Airway epithelial cell (primary cell): ENCODE data around the gene KCNT1. TPM values are rescaled to one million over a fixed set of nuclear protein-coding genes. Genes with fewer than 3 reads are reported as not detected.

Experiments used
- total RNA-seq: library from RNA; depleted of rRNA; stranded (reverse); fragments of >200 nt; gene quantifications from 2 replicates; pipeline ENCODE4 v1.2.3, GENCODE V29; 2015

Gene KCNT1
- total RNA-seq = not detected in 2 replicates

DNA sequence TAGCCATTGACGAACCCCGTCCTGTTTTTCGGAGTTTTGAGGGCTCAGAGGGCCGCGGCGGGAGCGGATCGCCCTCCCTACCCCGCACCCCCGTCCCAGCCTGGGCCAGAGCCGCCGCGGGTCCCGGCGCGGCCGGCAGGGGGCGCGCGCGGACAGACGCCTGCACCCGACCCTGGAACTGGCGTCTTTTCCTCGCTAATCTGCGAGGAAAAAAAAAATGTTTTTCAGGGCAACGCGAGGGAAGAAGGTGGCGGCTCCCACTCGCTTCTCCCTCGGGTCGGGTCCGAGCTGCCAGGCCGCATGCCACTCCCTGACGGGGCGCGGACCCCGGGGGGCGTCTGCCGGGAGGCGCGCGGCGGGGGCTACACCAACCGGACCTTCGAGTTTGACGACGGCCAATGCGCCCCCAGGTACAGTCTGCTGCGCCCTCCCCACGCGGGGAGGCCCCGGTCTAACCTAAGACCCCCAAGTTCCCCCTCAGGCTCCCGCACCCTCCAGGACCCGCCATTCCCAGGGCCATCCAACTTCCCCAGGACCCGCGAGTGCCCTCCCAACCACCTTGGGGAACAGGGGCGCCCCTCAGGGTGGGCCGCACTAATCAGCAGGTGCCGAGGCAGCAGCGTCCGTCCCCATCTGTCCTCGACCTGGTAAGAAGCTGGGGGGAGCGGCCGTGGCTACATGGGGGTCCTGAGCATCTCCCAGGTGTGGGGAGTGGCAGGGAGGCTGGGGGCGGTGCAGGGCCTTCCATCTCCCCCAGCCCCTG, at the start of gene KCNT1:
Gene KCNT1, plus strand, starts transcription at position 227 of the 763 bp plus-strand sequence. Its CDS starts 74 bp downstream, at position 301.

DNA sequence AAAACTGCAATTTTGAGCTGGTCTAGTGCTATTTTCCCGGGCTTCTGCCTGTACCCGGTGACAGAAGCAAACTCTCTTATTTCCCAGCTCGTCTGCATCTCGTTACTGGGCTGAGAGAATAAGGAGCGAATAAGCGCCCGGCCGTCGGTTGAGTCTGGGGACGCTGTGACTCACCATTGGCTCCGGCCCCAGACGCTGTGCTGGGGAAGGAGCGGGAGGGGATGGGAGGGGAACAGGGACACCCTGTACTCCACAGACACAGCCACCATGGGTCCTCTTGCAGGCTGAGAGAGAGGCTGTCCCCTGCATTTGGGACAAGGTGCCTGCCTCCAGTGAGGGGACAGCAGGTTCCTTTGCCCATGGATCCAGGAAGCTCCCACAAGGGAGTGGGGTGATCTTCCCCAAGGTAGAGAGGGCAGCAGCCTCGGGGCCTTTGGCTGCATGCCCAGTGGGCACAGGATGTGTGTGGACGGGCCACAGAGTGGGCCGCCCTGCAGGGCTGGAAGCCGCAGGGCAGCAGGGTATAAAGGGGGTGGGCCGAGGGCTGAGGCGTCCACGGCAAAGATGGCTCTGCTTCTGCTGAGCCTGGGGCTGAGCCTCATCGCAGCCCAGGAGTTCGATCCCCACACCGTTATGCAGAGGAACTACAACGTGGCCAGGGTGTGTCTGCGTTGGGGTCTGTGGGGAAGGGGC, 39.1 kb upstream of the KCNT1 start, which contains the start of gene LCN9:
Gene LCN9, plus strand, starts transcription at position 552 of the 693 bp plus-strand sequence. Its CDS starts 13 bp downstream, at position 565.

DNA sequence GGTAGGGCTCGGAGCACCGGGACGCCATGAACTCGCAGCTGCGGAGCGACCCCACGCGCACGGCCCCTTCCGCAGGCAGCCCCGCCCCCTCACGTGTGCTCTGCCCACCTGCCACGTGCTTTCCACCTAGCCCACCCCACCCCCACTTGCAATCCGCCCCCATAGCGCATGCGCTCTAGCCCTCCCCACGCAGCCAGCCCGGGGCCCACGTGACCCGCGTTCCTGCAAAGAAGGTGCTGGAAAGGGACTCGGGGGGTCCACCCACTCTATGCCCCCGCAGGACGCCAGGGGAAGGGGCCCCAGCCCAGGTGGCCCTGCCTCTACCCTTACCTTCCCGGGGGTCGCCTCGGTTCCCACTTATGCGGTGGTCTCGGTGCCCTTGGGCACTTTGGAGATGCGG, 2.5 kb upstream of the KCNT1 start, which contains the start of gene SOHLH1:
Gene SOHLH1, minus strand, starts transcription at position 42 of the 400 bp plus-strand sequence. Its CDS starts 14 bp downstream, at position 28.

Other genes starting within 250 kb of the KCNT1 start
- 12.9 and 16.9 TPM in 2 replicates for gene PPP1R26, start 222.4 kb upstream of the KCNT1 start, total RNA-seq
- gene MRPS2, start 201.5 kb upstream of the KCNT1 start, total RNA-seq = 52.5 and 78.5 TPM in 2 replicates
- not detected in 2 replicates for gene LCN1, start 180.7 kb upstream of the KCNT1 start, total RNA-seq
- gene OBP2A, start 156.1 kb upstream of the KCNT1 start, total RNA-seq = not detected in 2 replicates
- gene PAEP, start 140.4 kb upstream of the KCNT1 start, total RNA-seq = not detected in 2 replicates
- gene GLT6D1, start 62.6 kb upstream of the KCNT1 start, total RNA-seq = not detected in 2 replicates
- gene LCN9, start 38.9 kb upstream of the KCNT1 start, total RNA-seq = not detected in 2 replicates
- gene SOHLH1, start 2.7 kb upstream of the KCNT1 start, total RNA-seq = not detected in 2 replicates
- 24.8 and 38.4 TPM in 2 replicates for gene CAMSAP1, start 205.4 kb downstream of the KCNT1 start, total RNA-seq